PC-3 (cell line): Measurements from ENCODE around the gene CAPN13. TPM values are rescaled to one million over a fixed set of nuclear protein-coding genes. Genes with fewer than 3 reads are reported as not detected.

Experiments used
- ATAC-seq: fragments of 200-7000 bp; cut with Tn5 transposase; 2 replicates; pipeline ENCODE4 v1.9.1; 2020; ENCODE audit warnings: mild to moderate bottlenecking, moderate library complexity
- BruUV-seq: library from RNA; stranded (reverse); fragments of 400-500 nt; replicated peaks from 2 replicates; lab custom pipeline; 2021; lab: Mats Ljungman, UMichigan
- CTCF ChIA-PET: fragments of 300-600 bp; sonication (Branson Sonifier 250); formaldehyde crosslinking; loops from one replicate; lab custom pipeline; 2022; ENCODE audit warnings: antibody characterized with exemption; lab: Charles Lee
- POLR2A ChIA-PET: fragments of 300-600 bp; sonication (Branson Sonifier 250); formaldehyde crosslinking; loops from one replicate; lab custom pipeline; 2022; ENCODE audit warnings: antibody characterized with exemption; ENCODE audit not compliant: unreplicated experiment; lab: Charles Lee
- DNase-seq: peaks from one replicate; pipeline ENCODE4 v3.0.0-alpha.2; 2015
- H2AFZ ChIP-seq: fragments of 300-600 bp; sonication (generic); 2 replicates; pipeline ENCODE4 v1.6.0; 2016; ENCODE audit warnings: antibody characterized with exemption, low read length
- H3F3A ChIP-seq: fragments of 300-600 bp; sonication (generic); one replicate; pipeline ENCODE4 v1.6.0; 2017; ENCODE audit warnings: antibody characterized with exemption, low read length, control low read depth, mild to moderate bottlenecking; ENCODE audit not compliant: unreplicated experiment
- H3K27ac ChIP-seq: fragments of 300-600 bp; sonication (generic); 2 replicates; pipeline ENCODE4 v1.5.1; 2016; ENCODE audit warnings: mild to moderate bottlenecking, low read length
- H3K27me3 ChIP-seq: fragments of 300-600 bp; sonication (generic); 2 replicates; pipeline ENCODE4 v1.6.1; 2016; ENCODE audit warnings: low read length, mixed read lengths
- H3K36me3 ChIP-seq: fragments of 300-600 bp; sonication (generic); 2 replicates; pipeline ENCODE4 v1.6.1; 2016; ENCODE audit warnings: low read depth, mixed run types, low read length, mixed read lengths
- H3K4me1 ChIP-seq: fragments of 300-600 bp; sonication (generic); 2 replicates; pipeline ENCODE4 v1.5.1; 2016; ENCODE audit warnings: low read length; ENCODE audit not compliant: insufficient read depth
- H3K4me2 ChIP-seq: fragments of 300-600 bp; sonication (generic); 2 replicates; pipeline ENCODE4 v1.6.0; 2016; ENCODE audit warnings: low read length
- H3K4me3 ChIP-seq: fragments of 300-600 bp; sonication (generic); 2 replicates; pipeline ENCODE4 v1.5.1; 2016; ENCODE audit warnings: mild to moderate bottlenecking, low read length, mixed read lengths
- H3K79me2 ChIP-seq: fragments of 300-600 bp; sonication (generic); 2 replicates; pipeline ENCODE4 v1.6.1; 2017; ENCODE audit warnings: low read length, mixed read lengths
- H3K9ac ChIP-seq: fragments of 300-600 bp; sonication (generic); 2 replicates; pipeline ENCODE4 v1.6.0; 2016; ENCODE audit warnings: mild to moderate bottlenecking, low read length
- H3K9me2 ChIP-seq: fragments of 300-600 bp; sonication (generic); replicated peaks from 2 replicates; pipeline ENCODE4 v1.6.1; 2016; ENCODE audit warnings: mixed run types, low read length, mixed read lengths
- H3K9me3 ChIP-seq: fragments of 300-600 bp; sonication (generic); 2 replicates; pipeline ENCODE4 v1.6.1; 2016; ENCODE audit warnings: low read length, mixed read lengths
- H4K20me1 ChIP-seq: fragments of 300-600 bp; sonication (generic); 2 replicates; pipeline ENCODE4 v1.6.1; 2016; ENCODE audit warnings: low read length, mixed read lengths
- EZH2 ChIP-seq: fragments of 300-600 bp; sonication (generic); IDR thresholded peaks from one replicate; pipeline ENCODE4 v1.6.1; 2017; ENCODE audit warnings: antibody characterized with exemption, mild to moderate bottlenecking, low read length; ENCODE audit not compliant: unreplicated experiment
- EZH2phosphoT487 ChIP-seq: fragments of 300-600 bp; sonication (generic); IDR thresholded peaks from 2 replicates; pipeline ENCODE4 v1.6.1; 2018; ENCODE audit warnings: mild to moderate bottlenecking, antibody characterized with exemption, low read length, borderline replicate concordance
- intact Hi-C: fragments of 100-400 bp; cut with micrococcal nuclease; formaldehyde crosslinking; loops from 2 replicates; pipeline ENCODE4 v1.9.0; 2023
- total RNA-seq: library from RNA; depleted of rRNA; stranded (reverse); fragments of >200 nt; gene quantifications from 2 replicates; pipeline ENCODE4 v1.2.3, GENCODE V29; 2014
- TF ChIP-seq, protein P1 (sequence below): fragments of 300-600 bp; sonication (generic); conservative IDR thresholded peaks from 2 replicates; pipeline ENCODE4 v1.5.1; 2017; ENCODE audit warnings: antibody characterized with exemption, low read depth, mild to moderate bottlenecking, low read length

CAPN13 gene
- total RNA-seq, 1 experiment from 2014 or later: 0.44 TPM

- no peaks in the 10 kb centered on the region for H3K9me3 ChIP-seq
- H3K36me3 ChIP-seq: no peaks in the 10 kb centered on the region
- no peak for ATAC-seq
- no peaks in the 10 kb centered on the region for H4K20me1 ChIP-seq
- no peaks in the 10 kb centered on the region for H3F3A ChIP-seq
- intact Hi-C loops: no loop called here
- H3K4me3 ChIP-seq: no peak overlapping the region
- ChIA-PET CTCF (no interaction called here), POLR2A (no interaction called here)
- H3K27me3 ChIP-seq: peaks cover 67% of the 10 kb centered on the region
- H3K27ac ChIP-seq: no peak overlapping the region
- no peaks in the 10 kb centered on the region for H3K79me2 ChIP-seq
- H3K4me1 ChIP-seq: no peaks in the 10 kb centered on the region
- DNase-seq: no peak
- BruUV-seq: no TSS peak
- no peaks in the 10 kb centered on the region for H3K9me2 ChIP-seq
- H3K9ac ChIP-seq: no peak overlapping the region
- H2AFZ ChIP-seq: no peak overlapping the region
- H3K4me2 ChIP-seq: no peak overlapping the region
- TF ChIP-seq, protein P1, sequence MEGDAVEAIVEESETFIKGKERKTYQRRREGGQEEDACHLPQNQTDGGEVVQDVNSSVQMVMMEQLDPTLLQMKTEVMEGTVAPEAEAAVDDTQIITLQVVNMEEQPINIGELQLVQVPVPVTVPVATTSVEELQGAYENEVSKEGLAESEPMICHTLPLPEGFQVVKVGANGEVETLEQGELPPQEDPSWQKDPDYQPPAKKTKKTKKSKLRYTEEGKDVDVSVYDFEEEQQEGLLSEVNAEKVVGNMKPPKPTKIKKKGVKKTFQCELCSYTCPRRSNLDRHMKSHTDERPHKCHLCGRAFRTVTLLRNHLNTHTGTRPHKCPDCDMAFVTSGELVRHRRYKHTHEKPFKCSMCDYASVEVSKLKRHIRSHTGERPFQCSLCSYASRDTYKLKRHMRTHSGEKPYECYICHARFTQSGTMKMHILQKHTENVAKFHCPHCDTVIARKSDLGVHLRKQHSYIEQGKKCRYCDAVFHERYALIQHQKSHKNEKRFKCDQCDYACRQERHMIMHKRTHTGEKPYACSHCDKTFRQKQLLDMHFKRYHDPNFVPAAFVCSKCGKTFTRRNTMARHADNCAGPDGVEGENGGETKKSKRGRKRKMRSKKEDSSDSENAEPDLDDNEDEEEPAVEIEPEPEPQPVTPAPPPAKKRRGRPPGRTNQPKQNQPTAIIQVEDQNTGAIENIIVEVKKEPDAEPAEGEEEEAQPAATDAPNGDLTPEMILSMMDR: no peak
- no peak for TF ChIP-seq EZH2
Measured at GRCh38 chr2:30770816-30771576, 36.2 kb downstream of the CAPN13 start.

DNA sequence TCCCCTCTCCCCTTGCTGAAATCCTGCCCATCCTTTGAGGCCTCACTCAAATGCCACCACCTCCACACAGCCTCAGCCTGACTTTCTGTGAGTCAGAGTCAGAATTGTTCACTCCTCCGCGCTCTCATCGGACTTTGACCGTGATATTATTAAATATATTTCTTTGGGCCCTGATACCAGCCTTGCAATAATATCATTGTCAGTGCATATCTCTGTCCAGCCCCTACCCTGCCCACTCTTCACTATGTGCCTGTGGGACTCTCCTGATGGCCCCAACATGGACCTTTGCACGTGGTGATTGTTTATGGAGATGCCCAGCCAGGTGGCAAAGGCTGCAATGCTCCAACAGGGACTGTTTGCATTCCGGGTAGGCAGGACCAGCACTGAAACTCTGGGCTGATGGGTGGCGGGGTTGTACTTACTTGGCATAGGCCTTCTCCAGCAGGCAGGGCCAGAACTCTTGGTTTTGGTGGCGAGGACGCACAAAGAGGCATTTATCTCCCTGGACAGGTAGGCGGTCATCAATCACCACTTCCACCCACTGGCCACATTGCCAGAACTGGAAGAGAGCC is 37.3 kb downstream of the CAPN13 start:
- ATAC-seq: no peak
- BruUV-seq: no TSS peak

DNA sequence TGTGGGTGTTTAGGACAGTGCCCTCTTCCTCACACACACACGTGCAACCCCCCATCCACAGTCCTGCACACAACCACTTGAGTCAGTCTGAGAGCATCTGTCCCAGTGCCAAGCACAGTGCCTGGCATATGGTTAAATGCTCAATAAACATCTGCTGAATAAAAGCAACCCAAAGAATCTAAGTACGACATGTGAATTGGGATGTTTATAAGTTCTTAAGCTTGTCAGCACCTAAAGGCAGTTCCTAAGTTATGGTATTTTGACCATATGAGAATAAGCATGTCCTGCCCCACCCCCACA is 37.8 kb downstream of the CAPN13 start:
- no peaks in the 10 kb centered on the region for H3K36me3 ChIP-seq
- no peaks in the 10 kb centered on the region for H3F3A ChIP-seq
- H3K4me1 ChIP-seq: no peaks in the 10 kb centered on the region
- no peak overlapping the region for H3K9ac ChIP-seq
- H3K27me3 ChIP-seq: peaks cover 65% of the 10 kb centered on the region
- no peak for DNase-seq
- no peak for TF ChIP-seq EZH2phosphoT487
- TF ChIP-seq EZH2: no peak
- H3K4me3 ChIP-seq: no peak overlapping the region
- H3K79me2 ChIP-seq: no peaks in the 10 kb centered on the region
- no TSS peak for BruUV-seq
- intact Hi-C loops: no loop called here
- H2AFZ ChIP-seq: no peak overlapping the region
- no peaks in the 10 kb centered on the region for H3K9me2 ChIP-seq
- ATAC-seq: no peak
- no peaks in the 10 kb centered on the region for H3K9me3 ChIP-seq
- H3K4me2 ChIP-seq: no peak overlapping the region
- no peaks in the 10 kb centered on the region for H4K20me1 ChIP-seq
- ChIA-PET CTCF (no interaction called here), POLR2A (no interaction called here)
- H3K27ac ChIP-seq: no peak overlapping the region

More for the DNA sequence above, 37.3 kb downstream of the CAPN13 start:
- H3K4me2 ChIP-seq: no peak overlapping the region
- H3K9me2 ChIP-seq: no peaks in the 10 kb centered on the region
- no peaks in the 10 kb centered on the region for H3F3A ChIP-seq
- no peaks in the 10 kb centered on the region for H3K4me1 ChIP-seq
- ChIA-PET POLR2A (no interaction called here), CTCF (no interaction called here)
- peaks cover 67% of the 10 kb centered on the region for H3K27me3 ChIP-seq
- H3K9ac ChIP-seq: no peak overlapping the region
- TF ChIP-seq EZH2phosphoT487 (no peak), EZH2 (no peak)
- TF ChIP-seq, protein P1: no peak
- no peak for DNase-seq
- no peaks in the 10 kb centered on the region for H3K79me2 ChIP-seq
- no peak overlapping the region for H3K4me3 ChIP-seq
- no peaks in the 10 kb centered on the region for H4K20me1 ChIP-seq
- no peak overlapping the region for H3K27ac ChIP-seq
- no peaks in the 10 kb centered on the region for H3K9me3 ChIP-seq
- H3K36me3 ChIP-seq: no peaks in the 10 kb centered on the region
- H2AFZ ChIP-seq: no peak overlapping the region
- intact Hi-C loops: no loop called here
